T follicular helper cell (primary cell): ENCODE data around the gene PARS2.

Experiments used
- DNase-seq: peaks from one replicate; pipeline ENCODE4 v3.0.0-alpha.2; 2020; ENCODE audit warnings: low read depth

PARS2 gene

GRCh38 chr1:54736685-54737084 lies 27.6 kb downstream of the PARS2 start:
- DNase-seq = no peak

GRCh38 chr1:54728027-54728426 lies 36.3 kb downstream of the PARS2 start:
- DNase-seq = no peak

- DNase-seq = no peak
Observed at GRCh38 chr1:54724771-54725170, 39.6 kb downstream of the PARS2 start.

- DNase-seq = no peak
Observed at GRCh38 chr1:54723985-54724384, 40.3 kb downstream of the PARS2 start.

- no peak for DNase-seq
Observed at GRCh38 chr1:54721719-54722118, 42.6 kb downstream of the PARS2 start.

- DNase-seq = no peak
Observed at GRCh38 chr1:54716299-54717047, 47.9 kb downstream of the PARS2 start.

- DNase-seq = peak; percentile 74
Observed at GRCh38 chr1:54715493-54716298, 48.6 kb downstream of the PARS2 start, which contains the start of gene TTC4. Gene TTC4 (plus strand): TSS chr1:54715861. CDS start chr1:54715909, 48 bp downstream.

- DNase-seq = no peak
Observed at GRCh38 chr1:54714881-54715492, 49.3 kb downstream of the PARS2 start.

GRCh38 chr1:54711536-54711935 lies 52.8 kb downstream of the PARS2 start:
- DNase-seq = no peak

GRCh38 chr1:54710841-54711240 lies 53.5 kb downstream of the PARS2 start:
- DNase-seq = no peak

- no peak for DNase-seq
Observed at GRCh38 chr1:54710434-54710833, 53.9 kb downstream of the PARS2 start.

GRCh38 chr1:54709547-54710292 lies 54.6 kb downstream of the PARS2 start:
- no peak for DNase-seq

- DNase-seq = no peak
Observed at GRCh38 chr1:54708385-54708784, 55.9 kb downstream of the PARS2 start.
